ENCODE data around the gene CAMKV.
"Not testable (repeated sequence)": the region's sequence is repeated elsewhere in the genome, so short reads cannot be mapped to it uniquely, and the experiment has no call there.

The CAMKV gene

DNA sequence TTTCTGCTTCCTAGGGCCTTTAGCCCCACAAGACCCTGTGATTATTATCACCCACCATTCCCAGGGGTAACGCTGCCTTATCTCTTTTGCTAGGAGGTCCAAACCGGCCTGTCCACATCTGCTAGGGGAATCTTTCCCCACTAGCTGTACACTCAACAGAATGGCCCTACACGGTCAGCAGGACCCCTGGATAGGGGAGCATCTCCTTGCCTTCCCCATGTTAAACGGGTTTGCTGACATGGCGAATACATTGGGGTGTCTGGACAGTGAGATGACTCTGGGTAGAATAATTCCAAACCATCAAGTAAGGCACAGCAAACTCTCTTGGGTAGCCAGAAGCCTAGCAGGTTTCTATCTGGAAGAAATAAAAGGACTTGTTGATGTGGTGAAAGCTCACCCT is 14.0 kb downstream of the CAMKV start:
- DNase-seq (ENCODE audit: low read depth), result no peak

GRCh38 chr3:49845694-49846093 is 24.0 kb downstream of the CAMKV start:
- DNase-seq (ENCODE audit: low read depth), result no peak

- DNase-seq (ENCODE audit: low read depth), result no peak
Observed at GRCh38 chr3:49844464-49845183, 25.1 kb downstream of the CAMKV start.

DNA sequence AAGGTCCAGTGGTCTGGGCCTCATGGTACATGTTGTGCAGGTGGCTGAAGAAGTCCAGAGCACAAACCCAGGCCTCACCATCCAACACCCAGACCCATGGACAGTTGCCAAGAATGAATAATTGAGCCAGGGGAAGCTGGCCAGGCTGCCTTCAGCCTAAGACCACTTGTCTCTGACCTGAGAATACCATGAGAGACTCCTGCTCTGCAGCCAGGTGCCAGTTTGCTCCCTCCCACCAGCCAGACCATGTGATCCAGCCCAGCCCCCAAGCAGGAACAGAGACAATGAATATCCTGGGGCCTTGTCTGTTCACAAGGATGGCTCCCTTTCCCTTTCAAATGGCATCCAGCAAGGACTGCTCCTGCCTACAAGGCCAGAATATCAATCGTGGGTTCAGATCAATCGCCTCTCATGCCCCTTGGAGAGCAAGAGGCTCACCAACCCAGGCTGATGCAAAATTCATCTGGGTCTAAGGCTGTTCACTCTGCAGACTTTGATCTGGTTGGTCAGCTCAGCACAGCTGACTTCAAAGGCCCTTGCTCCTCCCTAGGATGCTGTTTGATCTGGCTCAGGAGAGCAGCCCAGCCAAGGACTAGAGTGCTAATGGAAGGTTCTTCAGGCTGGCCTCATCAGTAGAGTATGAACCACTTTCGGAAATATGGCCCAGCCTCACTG is 26.7 kb downstream of the CAMKV start:
- no peak for DNase-seq (ENCODE audit: low read depth)

- no peak for DNase-seq (ENCODE audit: low read depth)
Observed at GRCh38 chr3:49841806-49842205, 27.9 kb downstream of the CAMKV start.

DNA sequence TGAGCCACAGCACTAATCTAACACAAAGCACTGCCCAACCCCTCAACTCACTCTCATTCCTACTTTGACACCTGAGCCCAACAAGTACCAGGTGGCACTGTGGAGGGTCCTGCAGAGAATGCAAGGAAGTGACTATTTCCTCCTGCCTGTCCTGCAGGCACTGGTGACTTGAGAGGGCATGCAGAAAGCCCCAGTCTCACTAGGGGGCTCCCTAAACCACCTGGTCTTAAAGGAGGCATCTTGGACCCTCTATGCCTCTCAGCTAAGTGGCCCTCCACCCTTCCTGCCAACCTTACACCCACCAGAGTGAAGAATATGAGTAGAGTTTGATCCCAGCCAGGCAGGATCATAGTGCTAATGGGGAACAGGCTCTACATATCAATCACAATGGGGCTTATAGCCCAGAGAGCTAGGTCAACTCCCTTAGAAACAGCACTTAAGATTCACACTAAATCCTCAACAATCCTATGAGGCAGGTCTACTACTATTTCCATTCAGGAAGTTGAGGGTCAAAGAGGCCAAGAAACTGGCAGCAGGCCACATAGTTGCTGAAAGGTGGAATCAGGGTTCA is 28.5 kb downstream of the CAMKV start:
- no peak for DNase-seq (ENCODE audit: low read depth)

- no peak for DNase-seq (ENCODE audit: low read depth)
Observed at GRCh38 chr3:49840388-49840787, 29.3 kb downstream of the CAMKV start.

DNA sequence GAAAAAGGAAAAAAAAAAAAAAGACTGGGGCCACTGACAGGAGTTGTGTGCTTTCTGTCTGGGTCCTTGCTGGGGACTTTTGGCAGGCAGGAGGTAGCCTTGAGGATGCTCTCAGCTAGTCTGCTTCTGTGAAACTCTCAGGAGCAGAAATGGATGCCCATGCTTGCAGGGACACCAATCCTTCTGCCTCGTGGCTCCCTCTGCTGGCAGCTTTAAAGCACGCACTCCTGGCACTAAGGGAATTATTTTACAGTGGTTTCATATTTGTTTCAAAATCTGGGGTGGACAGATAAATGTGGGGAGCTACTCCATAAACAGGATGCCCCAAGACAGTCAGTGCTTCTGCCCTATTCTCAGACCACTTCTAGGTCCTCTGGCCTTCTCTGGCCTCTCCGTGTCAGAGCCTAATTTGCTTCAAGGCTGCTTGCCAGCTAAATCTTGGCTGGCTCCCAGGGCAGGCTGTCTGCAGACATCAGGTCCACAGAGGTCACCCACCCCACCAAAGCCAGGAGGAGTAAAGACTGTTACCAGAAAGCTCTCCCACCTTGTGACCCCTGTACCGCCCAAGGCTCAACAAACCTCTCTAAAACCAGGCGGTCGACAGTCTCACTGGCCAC is 30.4 kb downstream of the CAMKV start:
- DNase-seq (ENCODE audit: low read depth), result peak; percentile 73

DNA sequence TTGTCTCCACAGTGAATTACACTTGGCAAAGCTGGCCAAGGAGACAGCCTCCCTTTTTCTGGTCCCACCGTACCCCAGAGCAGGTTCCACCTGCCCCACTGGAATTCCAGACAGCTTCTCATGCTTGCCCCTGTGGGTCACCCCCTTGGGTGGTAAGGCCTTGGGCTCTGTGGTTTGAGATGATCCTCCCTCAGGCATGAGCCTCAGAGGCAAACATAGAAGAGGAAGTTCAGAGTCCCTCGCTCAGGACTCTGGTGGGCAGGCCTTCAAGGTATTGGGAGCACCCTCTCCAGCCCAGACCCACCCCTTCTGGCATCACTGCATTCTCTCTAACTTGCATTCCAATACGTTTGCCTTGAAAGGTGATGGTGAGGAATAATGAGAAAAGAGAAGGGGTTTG is 38.4 kb downstream of the CAMKV start:
- no peak for DNase-seq (ENCODE audit: low read depth)

DNA sequence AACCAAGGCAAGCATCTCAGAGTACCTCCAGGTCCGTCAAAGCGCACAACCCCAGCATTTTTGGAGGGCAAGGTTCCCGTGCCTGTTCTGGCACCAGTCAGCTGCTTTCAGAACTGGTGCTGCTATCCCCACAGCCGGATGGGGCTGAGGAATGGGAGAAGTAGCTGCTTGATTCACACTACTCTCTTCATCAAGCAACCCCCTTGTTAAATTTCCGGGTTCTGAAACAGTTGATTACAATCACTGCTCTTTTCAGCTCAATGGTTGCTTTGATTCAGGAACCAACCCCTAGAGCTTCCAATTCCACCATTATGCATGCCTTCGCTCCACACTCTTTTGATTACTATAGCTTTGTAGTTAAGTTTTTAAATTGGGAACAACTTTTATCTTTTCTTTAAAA is 43.7 kb downstream of the CAMKV start:
- no peak for DNase-seq (ENCODE audit: low read depth)

GRCh38 chr3:49823131-49823530 is 46.6 kb downstream of the CAMKV start:
- DNase-seq (ENCODE audit: low read depth), result not testable (repeated sequence)

DNA sequence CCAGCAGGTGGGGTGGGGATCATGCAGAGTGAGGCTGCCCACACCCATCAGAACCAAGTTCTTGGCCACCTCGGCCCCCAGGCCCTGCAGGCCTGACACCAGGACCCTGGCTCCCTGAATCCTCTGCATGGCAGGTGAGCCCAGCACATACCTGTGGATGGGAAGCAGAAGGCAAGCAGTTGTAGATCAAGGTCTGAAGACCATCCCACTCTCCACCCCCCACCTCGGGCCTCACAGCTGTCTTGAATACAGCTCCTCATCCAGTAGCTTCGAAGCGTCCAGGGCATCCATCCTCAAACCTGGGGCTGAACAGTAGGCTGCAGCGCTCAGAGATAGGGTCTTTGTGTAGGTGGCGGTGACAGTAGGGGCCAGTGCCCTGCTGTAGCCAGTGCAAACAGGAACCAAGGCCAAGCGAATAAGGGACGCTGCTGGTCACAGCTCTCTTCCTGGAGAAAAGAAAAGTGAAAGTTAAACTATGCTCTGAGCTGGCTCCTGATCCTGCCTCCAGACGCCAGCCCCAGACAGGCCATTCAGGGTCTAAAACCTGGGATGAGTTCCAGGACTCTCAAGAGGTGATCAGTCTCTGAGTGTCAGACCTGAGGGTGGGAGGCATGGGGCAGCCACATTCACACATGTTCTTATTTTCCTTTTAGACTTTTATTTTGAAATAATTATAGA is 56.1 kb downstream of the CAMKV start, which contains the start of gene UBA7:
Gene UBA7, minus strand, starts transcription at position 457 of the 678 bp plus-strand sequence. Its CDS starts 166 bp downstream, at position 291.
- no peak for DNase-seq (ENCODE audit: low read depth)

DNA sequence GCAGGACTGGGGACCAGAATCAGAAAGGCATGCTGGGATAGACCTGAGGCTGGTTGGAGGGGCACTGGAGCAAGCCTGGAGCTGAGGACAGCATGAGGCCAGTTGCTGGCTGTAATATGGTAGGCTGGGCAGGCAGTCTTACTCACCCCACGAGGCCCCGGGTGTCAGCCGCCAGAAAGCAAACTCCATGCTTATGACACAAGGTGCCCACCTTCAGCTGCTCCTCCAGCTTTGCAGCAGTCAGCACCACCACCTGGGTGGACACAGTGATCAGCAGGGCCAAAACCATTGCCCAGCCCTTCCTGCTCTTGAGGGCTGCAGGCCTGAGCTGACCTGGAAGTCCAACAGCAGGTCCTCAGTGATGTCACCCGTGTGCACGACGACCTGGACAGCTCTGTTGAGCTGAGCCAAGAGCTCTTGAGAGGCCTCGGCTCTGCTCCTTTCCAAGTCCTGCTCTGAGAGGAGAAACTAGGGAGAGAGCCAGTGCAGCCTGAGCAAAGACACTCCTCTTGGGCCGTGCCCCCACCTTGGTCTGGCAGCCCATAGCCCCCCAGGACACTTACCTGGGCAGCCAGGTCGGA is 56.7 kb downstream of the CAMKV start:
- DNase-seq (ENCODE audit: low read depth), result no peak
